ENCODE data around the gene SLX4IP. TPM values are rescaled to one million over a fixed set of nuclear protein-coding genes. Genes with fewer than 3 reads are reported as not detected.
A peak's percentile ranks its signal among the peaks of the same experiment; 100 is the strongest.

Gene SLX4IP
- total RNA-seq, 1 donor from 2014 or later, result 4.5 TPM

GRCh38 chr20:10511509-10512251 lies 76.6 kb downstream of the SLX4IP start:
- peak overlapping the region; percentile 66 to 77 for H3K27ac ChIP-seq

DNA sequence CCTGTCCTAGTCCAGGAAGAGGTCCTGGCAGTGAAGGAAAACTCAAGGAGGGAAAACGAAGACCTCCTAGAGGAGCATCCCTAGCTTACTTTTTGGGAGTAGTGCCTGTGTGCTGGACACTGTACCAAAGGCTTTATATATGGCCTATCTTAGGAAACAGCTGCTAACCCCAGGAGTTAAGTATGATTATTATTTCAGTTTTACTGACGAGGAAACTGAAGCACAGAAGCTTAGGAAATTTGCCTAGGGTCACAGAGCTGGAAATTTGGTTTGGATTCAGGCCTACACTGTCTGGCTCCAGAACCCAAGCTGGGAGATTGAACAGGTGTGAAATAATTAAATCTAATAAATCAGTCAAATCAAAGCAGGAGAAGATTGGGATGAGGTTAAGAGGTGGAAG lies 78.0 kb downstream of the SLX4IP start:
- Histone ChIP-seq H3K4me1 (peaks cover 14 to 32% of the 10 kb centered on the region in 2 donors), H3K27ac (peak overlapping the region in 1 of 2 donors; percentile 41), H3K9me3 (no peaks in the 10 kb centered on the region), H3K4me3 (no peak overlapping the region), H3K27me3 (no peaks in the 10 kb centered on the region), H3K36me3 (no peaks in the 10 kb centered on the region)
- intact Hi-C loops (cut with DNase I), result loop anchor here (5.0 kb wide), 2 partner anchors 34 to 159 kb away; partner anchors contain the start of gene JAG1
- no peak for TF ChIP-seq CTCF (IDR thresholded peaks at IDR 0.05)
- no peak for DNase-seq (ENCODE audit: low spot score in 2 of 2)

More at GRCh38 chr20:10511509-10512251, 76.6 kb downstream of the SLX4IP start:
- no peak for TF ChIP-seq CTCF (IDR thresholded peaks at IDR 0.05)
- no peaks in the 10 kb centered on the region for H3K9me3 ChIP-seq
- no peaks in the 10 kb centered on the region for H3K36me3 ChIP-seq
- intact Hi-C loops (cut with DNase I), result loop anchor here (2.0 to 5.0 kb wide), 3 partner anchors 36 to 161 kb away; partner anchors contain the start of gene JAG1
- H3K4me1 ChIP-seq, result peaks cover 16 to 35% of the 10 kb centered on the region in 2 donors
- H3K27me3 ChIP-seq, result no peaks in the 10 kb centered on the region
- no peak overlapping the region for H3K4me3 ChIP-seq
- DNase-seq (ENCODE audit: low spot score in 2 of 2), result peak; percentile 76 to 95

DNA sequence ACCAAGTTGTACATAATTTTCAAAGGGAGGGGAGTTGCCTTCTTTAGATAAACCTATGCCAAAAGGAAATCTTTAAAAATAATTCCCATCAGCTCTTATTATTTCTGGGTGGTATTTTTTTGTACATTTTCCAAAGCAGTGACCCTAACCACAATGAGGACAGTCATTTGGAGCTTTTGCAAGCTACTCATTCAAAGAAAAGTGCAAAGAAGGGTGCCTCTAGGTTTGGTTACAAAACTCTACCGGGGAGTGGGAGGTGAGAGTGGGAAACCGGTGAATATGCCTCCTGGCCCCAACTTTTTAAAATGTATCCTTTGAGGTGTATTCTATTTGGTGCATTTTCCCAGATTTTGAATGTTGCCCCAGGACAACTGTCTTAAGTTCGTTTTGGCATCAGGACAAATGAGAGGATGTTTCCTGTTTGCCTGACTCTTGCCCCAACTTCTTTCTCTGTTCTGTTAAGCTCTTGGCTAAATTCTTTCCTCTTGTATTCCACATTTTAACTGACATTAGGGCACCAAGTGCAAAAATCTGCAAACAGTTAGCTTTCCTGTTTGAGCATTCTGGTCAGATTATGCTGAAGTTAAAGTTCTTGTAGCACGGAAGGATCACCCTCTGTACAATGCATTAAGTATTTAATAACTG lies 78.9 kb downstream of the SLX4IP start:
- DNase-seq (ENCODE audit: low spot score in 2 of 2), result no peak
- Histone ChIP-seq H3K9me3 (no peaks in the 10 kb centered on the region), H3K27me3 (no peaks in the 10 kb centered on the region), H3K27ac (no peak overlapping the region), H3K4me1 (peaks cover 5 to 23% of the 10 kb centered on the region in 2 donors), H3K36me3 (no peaks in the 10 kb centered on the region), H3K4me3 (no peak overlapping the region)
- intact Hi-C loops (cut with DNase I), result loop anchor here (5.0 kb wide), 2 partner anchors 33 to 158 kb away; partner anchors contain the start of gene JAG1
- no peak for TF ChIP-seq CTCF (IDR thresholded peaks at IDR 0.05)

GRCh38 chr20:10516529-10516928 lies 81.4 kb downstream of the SLX4IP start:
- Histone ChIP-seq H3K9me3 (no peaks in the 10 kb centered on the region), H3K4me3 (no peak overlapping the region), H3K4me1 (peaks cover 0 to 12% of the 10 kb centered on the region in 2 donors), H3K36me3 (no peaks in the 10 kb centered on the region), H3K27ac (no peak overlapping the region), H3K27me3 (no peaks in the 10 kb centered on the region)
- TF ChIP-seq CTCF (IDR thresholded peaks at IDR 0.05), result no peak
- no peak for DNase-seq (ENCODE audit: low spot score in 2 of 2)
- intact Hi-C loops (cut with DNase I), result no loop called here

GRCh38 chr20:10519361-10520046 lies 84.4 kb downstream of the SLX4IP start:
- intact Hi-C loops (cut with DNase I), result no loop called here
- Histone ChIP-seq H3K9me3 (no peaks in the 10 kb centered on the region), H3K27me3 (no peaks in the 10 kb centered on the region), H3K27ac (no peak overlapping the region), H3K4me1 (peaks cover 0 to 3% of the 10 kb centered on the region in 2 donors), H3K36me3 (no peaks in the 10 kb centered on the region), H3K4me3 (no peak overlapping the region)
- DNase-seq (ENCODE audit: low spot score in 2 of 2), result no peak
- TF ChIP-seq CTCF (IDR thresholded peaks at IDR 0.05), result no peak
